GM21360 (cell line): ENCODE results near the gene POLK.
"Not testable (repeated sequence)": the region's sequence is repeated elsewhere in the genome, so short reads cannot be mapped to it uniquely, and the experiment has no call there.

Source experiments
- ATAC-seq: cut with Tn5 transposase; IDR thresholded peaks from one replicate; pipeline ENCODE4 v1.9.1; 2021; ENCODE audit warnings: mild to moderate bottlenecking, moderate library complexity; ENCODE audit not compliant: unreplicated experiment

The POLK gene

DNA sequence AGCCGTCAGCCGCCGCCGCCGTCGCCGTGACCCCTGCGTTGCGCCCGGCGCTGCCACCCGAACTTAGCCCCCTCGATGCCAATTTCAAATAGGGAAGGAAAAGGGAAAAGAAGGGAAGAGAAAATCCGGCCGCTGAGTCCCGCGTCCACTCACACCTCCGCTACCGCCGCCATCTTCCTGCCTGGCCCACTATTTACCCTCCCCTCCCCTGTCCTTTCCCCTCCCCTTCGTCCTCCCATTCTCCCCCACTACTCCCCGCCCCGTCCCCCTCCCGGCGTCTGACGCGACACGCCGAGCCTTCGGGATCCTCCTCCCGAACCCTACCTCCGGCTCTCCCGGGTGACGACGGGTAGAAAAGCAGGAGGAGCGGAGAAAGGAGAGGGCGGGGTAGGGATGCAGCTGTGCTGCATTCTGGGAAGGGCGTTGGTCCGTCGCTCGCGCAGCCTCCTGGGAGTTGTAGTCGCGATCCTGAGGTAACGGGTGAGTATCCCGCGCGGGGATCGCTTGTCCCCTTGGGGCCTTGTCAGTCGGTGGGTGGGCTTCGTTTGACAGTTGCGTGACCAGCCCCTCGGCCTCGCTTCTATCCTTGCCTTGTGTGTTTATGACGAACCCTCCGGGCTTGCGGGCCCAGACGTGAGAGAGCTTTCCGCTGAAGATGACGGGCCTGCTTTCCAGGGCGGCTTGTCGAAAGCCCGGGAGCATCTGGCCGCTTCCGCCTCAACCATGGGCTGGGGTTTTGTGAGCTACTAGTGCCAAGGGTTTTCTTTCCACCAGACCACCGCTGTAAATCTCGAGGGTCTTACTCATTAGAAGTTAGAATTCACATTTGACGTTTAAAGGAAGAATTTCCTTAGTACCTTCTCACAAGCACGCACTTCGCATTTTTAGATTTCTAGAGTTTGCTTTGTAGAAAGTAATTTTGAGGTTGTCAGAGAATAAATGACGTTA is at the start of gene POLK, which contains the start of gene CERT1:
Gene POLK, plus strand, starts transcription at position 457 of the 948 bp plus-strand sequence.
Gene CERT1, minus strand, starts transcription at position 195 of the 948 bp plus-strand sequence. CDS start 422 bp downstream, outside the sequence.
- ATAC-seq, result peak; percentile 75

- ATAC-seq, result no peak
These were observed 48.0 kb upstream of the POLK start for GRCh38 chr5:75463726-75464125.

DNA sequence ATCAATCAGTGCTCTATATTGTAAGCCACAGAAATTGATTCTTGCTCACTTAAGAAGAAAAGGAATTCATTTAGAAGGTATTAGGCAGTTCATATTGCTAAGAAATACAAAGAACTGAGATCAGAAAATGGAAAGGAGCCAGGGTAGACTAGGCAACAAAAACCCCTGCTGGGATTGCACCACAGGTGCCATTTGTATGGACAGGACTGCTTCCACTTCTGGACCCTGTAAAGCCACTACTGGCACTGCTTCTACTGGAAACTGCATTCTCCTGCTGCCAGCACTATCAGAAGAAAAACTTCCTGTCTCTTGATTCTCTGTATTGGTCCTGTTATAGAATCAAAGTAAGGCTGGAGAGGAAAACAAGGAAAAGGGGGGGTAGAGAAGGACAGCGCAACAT is 46.2 kb upstream of the POLK start:
- no peak for ATAC-seq

- ATAC-seq, result no peak
These were observed 45.5 kb upstream of the POLK start for GRCh38 chr5:75466006-75466716.

GRCh38 chr5:75468593-75468992 is 43.1 kb upstream of the POLK start:
- no peak for ATAC-seq

GRCh38 chr5:75469017-75469416 is 42.7 kb upstream of the POLK start:
- no peak for ATAC-seq

DNA sequence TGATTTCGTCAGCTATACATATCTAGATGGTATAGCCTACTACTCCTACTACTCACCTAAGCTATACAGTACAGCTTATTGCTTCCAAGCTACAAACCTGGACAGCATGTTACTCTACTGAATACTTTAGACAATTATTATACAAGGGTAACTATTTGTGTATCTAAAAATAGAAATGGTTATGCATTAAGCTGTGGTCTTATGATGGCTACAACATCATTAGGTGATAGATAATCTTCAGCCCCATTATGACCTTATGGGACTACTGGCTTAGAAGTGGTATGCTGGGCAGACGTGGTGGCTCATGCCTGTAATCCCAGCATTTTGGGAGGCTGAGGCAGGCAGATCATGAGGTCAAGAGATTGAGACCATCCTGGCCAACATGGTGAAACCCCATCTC is 40.5 kb upstream of the POLK start:
- no peak for ATAC-seq

DNA sequence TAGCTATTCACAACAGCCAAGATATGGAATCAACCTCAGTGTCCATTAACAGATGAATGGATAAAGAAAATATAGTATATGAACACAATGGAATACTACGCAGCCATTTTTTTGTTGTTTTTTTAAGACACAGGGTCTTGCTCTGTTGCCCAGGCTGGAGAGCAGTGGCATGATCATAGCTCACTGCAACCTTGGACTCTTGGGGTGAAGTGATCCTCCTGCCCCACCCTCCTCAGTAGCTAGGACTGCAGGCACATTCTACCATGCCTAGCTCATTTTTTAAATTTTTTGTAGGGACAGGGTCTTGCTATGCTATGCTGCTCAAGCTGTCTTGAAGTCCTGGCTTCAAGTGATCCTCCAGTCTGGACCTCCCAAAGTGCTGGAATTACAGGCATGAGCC is 38.7 kb upstream of the POLK start:
- ATAC-seq, result no peak

DNA sequence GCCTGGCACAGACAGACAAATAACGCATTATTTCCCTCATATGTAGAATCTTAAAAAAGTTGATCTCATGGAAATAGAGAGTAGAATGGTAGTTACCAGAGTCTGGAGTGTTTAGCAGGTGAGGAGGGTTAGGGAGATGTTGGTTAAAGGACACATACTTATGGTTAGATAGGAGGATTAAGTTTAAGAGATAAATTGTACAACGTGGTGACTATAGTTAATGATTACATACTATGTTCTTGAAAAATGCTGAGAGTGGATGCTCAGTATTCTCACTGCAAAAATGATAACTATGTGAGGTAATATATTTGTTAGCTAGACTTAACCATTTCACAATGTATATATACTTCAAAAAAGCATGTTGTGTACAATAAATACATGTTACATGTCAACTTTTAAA is 38.2 kb upstream of the POLK start:
- ATAC-seq, result no peak

DNA sequence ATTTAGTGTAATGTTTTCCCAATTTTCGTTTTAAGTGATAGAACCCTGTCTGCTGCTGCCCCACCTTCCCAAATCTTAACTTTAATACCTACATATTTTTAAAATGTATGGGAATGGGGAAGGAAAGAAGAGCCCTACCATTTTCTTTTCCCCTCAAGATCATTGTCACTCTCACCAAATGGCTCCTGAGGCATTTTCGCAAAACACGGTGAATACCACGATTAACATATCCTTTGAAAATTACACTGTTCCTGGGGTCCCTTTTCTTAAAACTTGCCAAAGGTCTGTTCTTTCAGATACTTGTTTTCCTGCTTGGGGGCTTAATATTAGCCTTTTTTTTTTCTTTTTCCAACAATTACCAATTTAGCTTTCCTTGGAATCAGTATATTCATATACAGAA is 36.3 kb upstream of the POLK start:
- no peak for ATAC-seq

GRCh38 chr5:75481024-75481423 is 30.7 kb upstream of the POLK start:
- ATAC-seq, result no peak

GRCh38 chr5:75482482-75482881 is 29.2 kb upstream of the POLK start:
- ATAC-seq, result no peak

DNA sequence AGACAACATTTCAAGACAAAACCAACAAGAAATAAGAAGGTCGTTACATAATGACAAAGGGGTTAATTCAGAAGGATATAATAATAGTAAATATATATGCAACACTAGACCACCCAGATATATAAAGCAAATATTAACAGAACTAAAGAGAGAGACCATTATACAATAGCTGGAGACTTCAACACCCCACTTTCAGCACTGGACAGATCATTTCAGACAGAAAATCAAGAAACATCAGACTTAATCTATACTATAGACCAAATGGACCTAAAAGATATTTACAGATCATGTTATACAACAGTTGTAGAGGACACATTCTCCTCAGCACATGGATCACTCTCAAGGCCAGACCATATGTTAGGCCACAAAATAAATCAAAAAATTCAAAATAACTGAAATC is 27.1 kb upstream of the POLK start:
- no peak for ATAC-seq

DNA sequence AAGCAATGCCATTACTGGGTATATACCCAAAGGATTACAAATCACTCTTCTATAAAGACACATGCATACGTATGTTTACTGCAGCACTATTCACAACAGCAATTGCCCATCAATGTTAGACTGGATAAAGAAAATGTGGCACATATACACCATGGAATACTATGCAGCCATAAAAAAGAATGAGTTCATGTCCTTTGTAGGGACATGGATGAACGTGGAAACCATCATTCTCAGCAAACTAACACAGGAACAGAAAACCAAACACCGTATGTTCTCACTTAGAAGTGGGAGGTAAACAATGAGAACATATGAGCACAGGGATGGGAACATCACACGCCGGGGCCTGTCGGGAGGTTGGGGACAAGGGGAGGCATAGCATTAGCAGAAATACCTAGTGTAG is 21.8 kb upstream of the POLK start:
- ATAC-seq, result not testable (repeated sequence)

GRCh38 chr5:75491621-75492020 is 20.1 kb upstream of the POLK start:
- no peak for ATAC-seq

DNA sequence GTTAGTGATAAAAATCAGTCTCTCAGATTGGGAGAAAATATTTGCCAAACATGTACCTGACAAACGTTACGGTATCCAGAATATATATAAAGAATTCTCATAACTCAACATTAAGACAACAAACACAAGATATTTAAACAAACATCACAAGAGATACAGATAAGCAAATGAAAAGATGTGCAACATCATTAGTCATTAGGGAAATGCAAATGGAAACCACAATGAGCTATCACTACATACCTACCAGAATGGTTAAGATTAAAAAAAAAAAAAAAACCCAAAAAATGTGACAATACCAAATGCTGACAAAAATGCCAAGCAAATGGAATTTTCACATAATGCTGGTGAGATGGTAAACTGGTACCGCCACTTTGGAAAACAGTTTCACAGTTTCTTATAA is 15.7 kb upstream of the POLK start:
- no peak for ATAC-seq

DNA sequence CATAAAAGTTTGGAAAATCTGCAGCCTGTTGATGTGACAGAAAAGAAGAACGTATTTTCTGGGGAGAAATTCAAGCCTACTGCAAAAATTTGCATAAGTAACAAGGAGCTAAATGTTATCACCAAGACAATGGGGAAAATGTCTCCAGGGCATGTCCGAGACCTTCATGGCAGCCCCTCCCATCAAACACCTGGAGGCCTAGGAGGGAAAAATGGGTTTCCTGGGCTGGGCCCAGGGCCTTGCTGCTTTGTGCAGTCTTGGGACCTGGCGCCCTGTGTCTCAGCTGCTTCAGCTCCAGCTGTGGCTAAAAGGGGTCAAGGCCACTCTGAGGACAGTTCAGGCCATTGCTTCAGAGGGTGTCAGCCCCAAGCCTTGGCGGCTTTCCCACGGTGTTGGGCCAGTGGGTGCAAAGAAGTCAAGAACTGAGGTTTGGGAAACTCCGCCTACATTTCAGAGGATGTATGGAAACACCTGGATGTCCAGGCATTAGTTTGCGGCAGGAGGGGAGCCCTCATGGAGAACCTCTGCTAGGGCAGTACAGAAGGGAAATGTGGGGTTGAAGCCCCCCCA is 13.4 kb upstream of the POLK start:
- no peak for ATAC-seq

GRCh38 chr5:75498875-75499274 is 12.8 kb upstream of the POLK start:
- ATAC-seq, result not testable (repeated sequence)

DNA sequence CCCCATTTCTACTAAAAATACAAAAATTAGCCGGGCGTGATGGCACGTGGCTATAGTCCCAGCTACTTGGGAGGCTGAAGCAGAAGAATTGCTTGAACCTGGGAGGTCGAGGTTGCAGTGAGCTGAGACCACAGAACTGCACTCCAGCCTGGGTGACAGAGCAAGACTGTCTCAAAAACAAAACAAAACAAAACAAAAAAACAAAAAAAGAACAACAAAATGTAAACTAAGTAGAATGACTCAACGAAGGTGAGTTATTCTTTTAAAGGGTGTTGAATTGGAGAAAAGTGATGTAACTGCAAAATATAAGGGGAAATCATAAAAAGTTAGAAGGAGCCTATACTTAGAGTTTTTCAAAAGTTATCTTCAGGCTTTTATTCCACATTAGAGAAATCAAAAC is 6.6 kb upstream of the POLK start:
- not testable (repeated sequence) for ATAC-seq

- ATAC-seq, result no peak
These were observed 3.9 kb upstream of the POLK start for GRCh38 chr5:75507841-75508240.

DNA sequence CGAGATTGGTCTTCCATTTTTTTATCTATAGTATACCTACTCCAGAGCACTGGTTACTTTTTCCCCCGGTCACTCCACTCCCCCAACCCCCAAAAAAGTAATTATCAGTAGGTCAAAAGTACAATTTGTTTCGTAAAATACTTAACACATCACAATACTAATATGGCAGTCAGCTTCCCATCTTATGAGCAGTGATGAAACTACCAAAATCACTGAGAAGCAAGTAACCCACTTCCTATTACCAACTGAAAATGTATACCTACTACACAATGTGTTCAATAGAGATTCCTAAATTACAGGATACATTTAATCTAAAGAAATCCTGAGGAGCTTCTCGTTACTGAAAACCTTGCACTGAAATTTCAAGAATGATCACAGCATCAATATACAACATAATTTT is 2.1 kb upstream of the POLK start:
- no peak for ATAC-seq

DNA sequence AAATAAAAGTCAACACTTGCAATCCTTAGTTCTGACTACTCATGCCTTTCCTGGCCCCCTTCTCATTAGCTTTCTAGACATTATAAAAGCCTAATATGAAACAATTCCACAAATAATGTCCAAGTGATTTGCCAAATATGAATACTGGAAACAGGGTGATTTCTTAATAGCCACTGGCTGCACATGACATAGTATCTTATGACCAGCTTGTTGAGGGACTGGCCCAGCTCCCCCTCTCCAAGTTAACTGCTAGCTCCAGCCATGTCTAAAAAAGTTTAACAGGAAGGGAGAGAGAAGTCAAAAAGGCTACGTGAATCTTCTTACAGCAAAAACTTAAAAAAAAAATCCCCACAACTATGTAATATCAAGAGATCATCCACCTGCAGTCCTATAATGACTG is 1.7 kb upstream of the POLK start:
- ATAC-seq, result no peak
